BLaER1 treated with 17β-estradiol and CSF1 and Interleukin-3, amounts not matched to agents 10 nM and 100 nM (cell line): ENCODE measurements around the gene DLGAP5.

ENCODE experiments used
- H3K27ac ChIP-seq, 11 experiments: shearing (Covaris generic); formaldehyde crosslinking; 2 replicates each; pipeline ENCODE4 v1.8.1; 2022
- H3K27me3 ChIP-seq, 11 experiments: shearing (Covaris generic); formaldehyde crosslinking; 2 replicates each; pipeline ENCODE4 v1.8.1; 2022
- H3K36me3 ChIP-seq, 11 experiments: shearing (Covaris generic); formaldehyde crosslinking; 2 replicates each; pipeline ENCODE4 v1.8.1; 2022
- H3K4me1 ChIP-seq, 10 experiments: shearing (Covaris generic); formaldehyde crosslinking; 2 replicates each; pipeline ENCODE4 v1.8.1; 2022
- H3K4me2 ChIP-seq, 11 experiments: shearing (Covaris generic); formaldehyde crosslinking; 2 replicates each; pipeline ENCODE4 v1.8.1; 2022
- H3K4me3 ChIP-seq, 10 experiments: shearing (Covaris generic); formaldehyde crosslinking; 2 replicates each; pipeline ENCODE4 v1.8.1; 2022
- H3K9ac ChIP-seq, 11 experiments: shearing (Covaris generic); formaldehyde crosslinking; 2 replicates each; pipeline ENCODE4 v1.8.1; 2022
- H3K9me3 ChIP-seq, 11 experiments: shearing (Covaris generic); formaldehyde crosslinking; replicated peaks in 1 of 11; 2 replicates each; pipeline ENCODE4 v1.8.1; 2022
- H4K20me1 ChIP-seq, 11 experiments: shearing (Covaris generic); formaldehyde crosslinking; 2 replicates each; pipeline ENCODE4 v1.8.1; 2022
- Cebpa-rat ChIP-seq, 11 experiments: shearing (Covaris generic); IDR thresholded peaks; 2 replicates each; pipeline ENCODE4 v1.8.1; 2022

DLGAP5 gene

GRCh38 chr14:55191203-55192053, at the start of gene DLGAP5:
DLGAP5 (minus strand) TSS chr14:55191585; CDS start chr14:55189179, 2,406 bp downstream.
- H3K4me2 ChIP-seq: peak within 1 kb of the TSS; percentile 83 to 98 (median 88)
- no peak for TF ChIP-seq Cebpa-rat (IDR thresholded peaks at IDR 0.05)
- no peaks in the 10 kb centered on the region for H4K20me1 ChIP-seq
- peaks cover 0 to 24% (median 21%) of the 10 kb centered on the region in 11 experiments; a peak in 17 of 22 replicates for H3K36me3 ChIP-seq
- H3K4me1 ChIP-seq: peaks cover 21 to 36% (median 34%) of the 10 kb centered on the region in 10 experiments
- H3K4me3 ChIP-seq: peak within 1 kb of the TSS; percentile 69 to 95 (median 86)
- H3K9me3 ChIP-seq: no peaks in the 10 kb centered on the region
- H3K27ac ChIP-seq: peak within 1 kb of the TSS in 10 of 11 experiments; percentile 35 to 92 (median 80); a peak in 18 of 22 replicates
- peak within 1 kb of the TSS; percentile 70 to 89 (median 86) for H3K9ac ChIP-seq
- H3K27me3 ChIP-seq: no peaks in the 10 kb centered on the region

- H3K36me3 ChIP-seq: no peaks in the 10 kb centered on the region
- TF ChIP-seq Cebpa-rat (IDR thresholded peaks at IDR 0.05): no peak
- peaks cover 0 to 24% (median 10%) of the 10 kb centered on the region in 10 experiments; a peak in 14 of 20 replicates for H3K4me1 ChIP-seq
- peaks cover 0 to under 1% (median 0%) of the 10 kb centered on the region in 11 experiments; a peak in 1 of 22 replicates for H3K9me3 ChIP-seq
- no peak overlapping the region for H3K4me2 ChIP-seq
- no peaks in the 10 kb centered on the region for H3K27me3 ChIP-seq
- H3K9ac ChIP-seq: no peak overlapping the region
- no peak overlapping the region for H3K27ac ChIP-seq
- H3K4me3 ChIP-seq: no peak overlapping the region
- no peaks in the 10 kb centered on the region for H4K20me1 ChIP-seq
These were observed 49.3 kb upstream of the DLGAP5 start for GRCh38 chr14:55240526-55241178.

- peaks cover 0 to 24% (median 10%) of the 10 kb centered on the region in 10 experiments; a peak in 14 of 20 replicates for H3K4me1 ChIP-seq
- H3K4me2 ChIP-seq: no peak overlapping the region
- no peaks in the 10 kb centered on the region for H3K36me3 ChIP-seq
- no peaks in the 10 kb centered on the region for H3K27me3 ChIP-seq
- H3K9ac ChIP-seq: no peak overlapping the region
- no peaks in the 10 kb centered on the region for H4K20me1 ChIP-seq
- no peak overlapping the region for H3K4me3 ChIP-seq
- no peak for TF ChIP-seq Cebpa-rat (IDR thresholded peaks at IDR 0.05)
- no peak overlapping the region for H3K27ac ChIP-seq
- peaks cover 0 to 14% (median 0%) of the 10 kb centered on the region in 11 experiments; a peak in 4 of 22 replicates for H3K9me3 ChIP-seq
These were observed 47.9 kb upstream of the DLGAP5 start for GRCh38 chr14:55239320-55239719.

GRCh38 chr14:55238019-55238680, 46.8 kb upstream of the DLGAP5 start:
- H3K4me3 ChIP-seq: no peak overlapping the region
- H3K4me1 ChIP-seq: peaks cover 0 to 15% (median 1%) of the 10 kb centered on the region in 10 experiments; a peak in 10 of 20 replicates
- H3K27me3 ChIP-seq: no peaks in the 10 kb centered on the region
- no peak overlapping the region for H3K9ac ChIP-seq
- H3K27ac ChIP-seq: no peak overlapping the region
- H3K4me2 ChIP-seq: peak overlapping the region in 3 of 11 experiments; percentile 2 to 65 (median 52); a peak in 4 of 22 replicates
- no peaks in the 10 kb centered on the region for H3K36me3 ChIP-seq
- H4K20me1 ChIP-seq: no peaks in the 10 kb centered on the region
- TF ChIP-seq Cebpa-rat (IDR thresholded peaks at IDR 0.05): no peak
- H3K9me3 ChIP-seq: peaks cover 0 to 20% (median 0%) of the 10 kb centered on the region in 11 experiments; a peak in 4 of 22 replicates

- peaks cover 0 to 22% (median 0%) of the 10 kb centered on the region in 11 experiments; a peak in 8 of 22 replicates for H3K9me3 ChIP-seq
- H4K20me1 ChIP-seq: no peaks in the 10 kb centered on the region
- no peak overlapping the region for H3K9ac ChIP-seq
- no peak overlapping the region for H3K4me3 ChIP-seq
- H3K36me3 ChIP-seq: no peaks in the 10 kb centered on the region
- H3K4me1 ChIP-seq: peaks cover 0 to 13% (median 0%) of the 10 kb centered on the region in 10 experiments; a peak in 5 of 20 replicates
- no peak for TF ChIP-seq Cebpa-rat (IDR thresholded peaks at IDR 0.05)
- H3K27me3 ChIP-seq: no peaks in the 10 kb centered on the region
- H3K27ac ChIP-seq: no peak overlapping the region
- H3K4me2 ChIP-seq: no peak overlapping the region
These were observed 42.2 kb upstream of the DLGAP5 start for GRCh38 chr14:55233591-55233990.

GRCh38 chr14:55228261-55228660, 36.9 kb upstream of the DLGAP5 start:
- H3K27me3 ChIP-seq: no peaks in the 10 kb centered on the region
- H4K20me1 ChIP-seq: no peaks in the 10 kb centered on the region
- 0 out of 20 replicates have a peak, but pooled peaks cover 0 to 8% (median 0%) of the 10 kb centered on the region in 10 experiments for H3K4me1 ChIP-seq
- no peak overlapping the region for H3K4me2 ChIP-seq
- no peaks in the 10 kb centered on the region for H3K36me3 ChIP-seq
- no peak overlapping the region for H3K27ac ChIP-seq
- TF ChIP-seq Cebpa-rat (IDR thresholded peaks at IDR 0.05): no peak
- no peak overlapping the region for H3K4me3 ChIP-seq
- peaks cover 16 to 30% (median 22%) of the 10 kb centered on the region in 11 experiments for H3K9me3 ChIP-seq
- H3K9ac ChIP-seq: no peak overlapping the region

GRCh38 chr14:55223364-55223763, 32.0 kb upstream of the DLGAP5 start:
- Histone ChIP-seq H3K4me1 (peaks cover 0 to 20% (median 0%) of the 10 kb centered on the region in 10 experiments; a peak in 6 of 20 replicates), H3K36me3 (no peaks in the 10 kb centered on the region), H3K9ac (no peak overlapping the region), H3K4me3 (no peak overlapping the region), H3K27ac (no peak overlapping the region), H4K20me1 (no peaks in the 10 kb centered on the region), H3K27me3 (no peaks in the 10 kb centered on the region), H3K4me2 (no peak overlapping the region), H3K9me3 (peaks cover 16 to 25% (median 20%) of the 10 kb centered on the region in 11 experiments)
- TF ChIP-seq Cebpa-rat (IDR thresholded peaks at IDR 0.05): no peak

GRCh38 chr14:55221968-55222367, 30.6 kb upstream of the DLGAP5 start:
- Histone ChIP-seq H4K20me1 (no peaks in the 10 kb centered on the region), H3K4me1 (peaks cover 0 to 12% (median 0%) of the 10 kb centered on the region in 10 experiments; a peak in 6 of 20 replicates), H3K9me3 (peaks cover 8 to 14% (median 12%) of the 10 kb centered on the region in 11 experiments), H3K27ac (no peak overlapping the region), H3K4me2 (peak overlapping the region in 1 of 11 experiments; percentile 44; a peak in 2 of 22 replicates), H3K36me3 (no peaks in the 10 kb centered on the region), H3K27me3 (no peaks in the 10 kb centered on the region), H3K9ac (no peak overlapping the region), H3K4me3 (no peak overlapping the region)
- TF ChIP-seq Cebpa-rat (IDR thresholded peaks at IDR 0.05): no peak
